Activated naive CD8-positive, alpha-beta T cell treated with anti-CD3 and anti-CD28 coated beads, Interleukin-2, amount 50 U/mL, for 24 hours (primary cell): ENCODE results near the gene PTPRN2.

Source experiments
- ATAC-seq: fragments of 150-1000 bp; cut with Tn5 transposase; one replicate; pipeline ENCODE4 v1.10.0; 2021
- DNase-seq: peaks from one replicate; pipeline ENCODE4 v3.0.0; 2021
- H3K27ac Mint-ChIP-seq: one replicate; pipeline ENCODE4 v1.8.0; 2021; ENCODE audit warnings: mild to moderate bottlenecking, mixed read lengths
- H3K27me3 Mint-ChIP-seq: one replicate; pipeline ENCODE4 v1.8.0; 2021; ENCODE audit warnings: mixed read lengths
- H3K36me3 Mint-ChIP-seq: one replicate; pipeline ENCODE4 v1.8.0; 2021; ENCODE audit warnings: low read depth, mixed read lengths
- H3K4me1 Mint-ChIP-seq: one replicate; pipeline ENCODE4 v1.8.0; 2021; ENCODE audit warnings: mixed read lengths
- H3K4me3 Mint-ChIP-seq: one replicate; pipeline ENCODE4 v1.8.0; 2021; ENCODE audit warnings: mild to moderate bottlenecking, moderate library complexity, mixed read lengths
- H3K9me3 Mint-ChIP-seq: one replicate; pipeline ENCODE4 v1.8.0; 2021; ENCODE audit warnings: mixed read lengths

Gene PTPRN2

DNA sequence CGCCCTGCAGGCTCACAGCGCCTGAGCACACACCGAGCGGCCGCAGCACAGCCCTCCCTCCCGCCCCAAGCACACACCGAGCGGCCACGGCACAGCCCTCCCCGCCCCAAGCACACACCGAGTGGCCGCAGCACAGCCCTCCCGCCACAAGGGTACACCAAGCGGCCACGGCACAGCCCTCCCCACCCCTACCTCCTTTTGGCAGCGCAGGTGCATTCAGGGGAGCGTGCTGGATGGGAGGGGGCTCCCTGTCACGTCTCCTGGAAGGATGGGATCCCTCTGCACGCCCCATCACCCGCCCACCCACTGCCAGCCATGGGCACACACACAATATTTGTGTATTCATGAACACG is 768.2 kb downstream of the PTPRN2 start:
- no peak for ATAC-seq
- H3K4me1 Mint-ChIP-seq, result no peaks in the 10 kb centered on the region

DNA sequence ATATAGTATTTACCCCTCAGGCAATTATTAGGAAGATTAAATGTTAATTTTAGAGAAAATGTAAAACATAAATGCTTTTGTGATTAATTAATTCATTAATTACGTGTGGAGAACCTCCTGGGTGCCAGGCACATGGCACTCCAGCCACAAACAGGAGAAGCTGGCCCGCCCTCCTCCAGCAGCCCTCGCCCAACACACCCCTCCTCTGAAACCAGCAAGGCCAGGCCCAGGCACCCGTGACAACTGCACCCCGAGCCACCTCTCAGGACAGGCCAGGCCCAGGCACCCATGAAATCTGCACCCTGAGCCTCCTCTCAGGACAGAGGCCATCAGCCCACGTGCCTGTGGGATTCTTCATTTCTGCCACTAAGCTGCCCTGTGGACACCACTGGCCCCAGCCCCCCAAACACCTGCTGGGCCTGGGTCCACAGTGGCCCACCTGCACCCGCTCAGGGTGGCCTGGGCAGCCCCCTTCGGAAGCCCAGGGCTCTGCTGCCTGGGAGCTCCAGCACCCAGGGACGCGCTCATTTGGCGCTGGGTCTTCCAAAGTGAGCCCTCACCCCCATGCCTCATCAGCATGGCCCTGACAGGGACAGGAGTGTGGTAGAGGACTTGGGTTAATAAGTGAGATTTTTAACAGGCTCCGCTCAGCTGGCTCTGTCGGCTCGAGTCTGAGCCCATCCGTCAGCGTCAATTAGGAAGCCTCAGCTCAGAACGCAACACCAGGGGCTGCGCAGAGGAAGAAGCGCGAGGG is 768.7 kb downstream of the PTPRN2 start:
- Mint-ChIP-seq H3K36me3 (no peaks in the 10 kb centered on the region), H3K27ac (no peak overlapping the region), H3K27me3 (peaks cover 3% of the 10 kb centered on the region), H3K9me3 (no peaks in the 10 kb centered on the region), H3K4me1 (no peaks in the 10 kb centered on the region), H3K4me3 (no peak overlapping the region)
- DNase-seq, result no peak
- no peak for ATAC-seq

More for the DNA sequence above, 768.2 kb downstream of the PTPRN2 start:
- peaks cover 3% of the 10 kb centered on the region for H3K27me3 Mint-ChIP-seq
- no peaks in the 10 kb centered on the region for H3K36me3 Mint-ChIP-seq
- no peak overlapping the region for H3K27ac Mint-ChIP-seq
- DNase-seq, result no peak
- no peaks in the 10 kb centered on the region for H3K9me3 Mint-ChIP-seq
- H3K4me3 Mint-ChIP-seq, result no peak overlapping the region

DNA sequence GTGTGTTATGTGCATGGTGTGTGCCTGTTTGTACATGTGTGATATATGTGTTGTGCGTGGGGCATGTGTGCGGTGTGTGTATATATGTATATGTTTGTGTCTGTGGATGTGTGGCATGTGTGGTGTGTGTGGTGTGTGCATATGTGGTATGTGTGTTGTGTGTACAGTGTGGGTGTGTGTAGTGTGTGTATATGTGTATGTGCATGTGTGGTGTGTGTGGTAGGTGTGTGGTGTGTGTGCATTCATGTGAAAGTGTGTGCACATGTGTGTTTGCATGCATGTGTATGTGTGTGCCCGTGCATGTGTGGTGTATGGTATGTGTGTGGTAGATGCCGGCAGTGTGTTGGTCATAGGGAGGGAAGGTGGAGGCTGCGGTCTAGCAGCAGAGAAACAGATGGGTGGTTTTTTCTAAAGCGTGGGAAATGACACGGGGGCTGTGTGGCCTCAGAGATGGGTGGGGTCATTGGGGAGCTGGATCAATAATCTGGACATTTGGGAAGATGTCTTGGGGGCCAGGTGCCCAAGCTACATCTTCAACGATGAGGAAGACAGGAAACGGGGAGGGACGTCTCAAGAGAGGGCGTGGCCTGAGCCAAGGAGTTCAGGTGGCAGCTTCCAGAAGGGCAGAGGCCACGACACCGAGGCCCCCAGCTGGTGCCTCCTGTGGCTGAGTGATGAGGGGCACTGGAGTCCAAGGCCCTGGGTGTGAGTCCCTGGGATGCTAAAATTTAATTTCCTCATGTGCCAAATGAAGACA is 769.5 kb downstream of the PTPRN2 start:
- Mint-ChIP-seq H3K4me1 (no peaks in the 10 kb centered on the region), H3K4me3 (no peak overlapping the region), H3K9me3 (no peaks in the 10 kb centered on the region), H3K27ac (no peak overlapping the region), H3K27me3 (peaks cover 3% of the 10 kb centered on the region), H3K36me3 (no peaks in the 10 kb centered on the region)
- DNase-seq (no peak), ATAC-seq (no peak)

GRCh38 chr7:157817433-157817832 is 770.2 kb downstream of the PTPRN2 start:
- no peak for DNase-seq
- H3K27me3 Mint-ChIP-seq, result peaks cover 3% of the 10 kb centered on the region
- no peaks in the 10 kb centered on the region for H3K9me3 Mint-ChIP-seq
- no peak overlapping the region for H3K27ac Mint-ChIP-seq
- no peaks in the 10 kb centered on the region for H3K4me1 Mint-ChIP-seq
- H3K36me3 Mint-ChIP-seq, result no peaks in the 10 kb centered on the region
- H3K4me3 Mint-ChIP-seq, result no peak overlapping the region
- no peak for ATAC-seq

GRCh38 chr7:157816526-157817250 is 770.9 kb downstream of the PTPRN2 start:
- no peaks in the 10 kb centered on the region for H3K9me3 Mint-ChIP-seq

DNA sequence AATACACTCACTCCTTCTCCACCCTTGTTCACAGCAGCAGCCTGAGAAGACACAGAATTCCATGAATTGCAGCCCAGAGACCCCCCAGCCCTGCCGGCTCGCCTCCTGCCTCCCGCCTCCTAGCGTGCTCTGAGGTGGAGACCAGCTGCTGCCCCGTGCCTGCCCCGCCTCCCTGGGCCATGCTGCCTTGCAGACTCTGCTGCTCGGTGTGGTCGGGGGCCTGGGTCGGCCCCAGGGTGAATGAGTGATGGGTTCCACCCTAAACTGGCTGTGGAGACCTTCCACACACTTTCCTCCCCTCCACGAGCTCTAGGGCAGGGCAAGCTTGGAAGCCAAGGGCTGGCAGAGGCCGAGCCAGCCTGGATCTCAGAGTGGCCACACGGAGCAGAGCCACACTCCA is 771.5 kb downstream of the PTPRN2 start:
- no peaks in the 10 kb centered on the region for H3K4me1 Mint-ChIP-seq

More at GRCh38 chr7:157816526-157817250, 770.9 kb downstream of the PTPRN2 start:
- no peak for ATAC-seq
- H3K27me3 Mint-ChIP-seq, result peaks cover 3% of the 10 kb centered on the region
- H3K36me3 Mint-ChIP-seq, result no peaks in the 10 kb centered on the region
- no peak for DNase-seq
- H3K4me3 Mint-ChIP-seq, result no peak overlapping the region
- no peaks in the 10 kb centered on the region for H3K4me1 Mint-ChIP-seq
- H3K27ac Mint-ChIP-seq, result no peak overlapping the region

GRCh38 chr7:157815706-157816022 is 772.0 kb downstream of the PTPRN2 start:
- no peak for ATAC-seq
- Mint-ChIP-seq H3K4me3 (no peak overlapping the region), H3K27ac (no peak overlapping the region), H3K4me1 (no peaks in the 10 kb centered on the region), H3K9me3 (no peaks in the 10 kb centered on the region), H3K27me3 (peaks cover 3% of the 10 kb centered on the region), H3K36me3 (no peaks in the 10 kb centered on the region)
- no peak for DNase-seq

More for the DNA sequence above, 771.5 kb downstream of the PTPRN2 start:
- no peaks in the 10 kb centered on the region for H3K9me3 Mint-ChIP-seq
- H3K4me3 Mint-ChIP-seq, result no peak overlapping the region
- DNase-seq (no peak), ATAC-seq (no peak)
- H3K36me3 Mint-ChIP-seq, result no peaks in the 10 kb centered on the region
- H3K27me3 Mint-ChIP-seq, result peaks cover 3% of the 10 kb centered on the region
- H3K27ac Mint-ChIP-seq, result no peak overlapping the region

GRCh38 chr7:157814931-157815705 is 772.5 kb downstream of the PTPRN2 start:
- Mint-ChIP-seq H3K4me3 (no peak overlapping the region), H3K9me3 (no peaks in the 10 kb centered on the region), H3K4me1 (no peaks in the 10 kb centered on the region), H3K27me3 (peaks cover 3% of the 10 kb centered on the region), H3K36me3 (no peaks in the 10 kb centered on the region), H3K27ac (no peak overlapping the region)
- ATAC-seq (no peak), DNase-seq (no peak)

DNA sequence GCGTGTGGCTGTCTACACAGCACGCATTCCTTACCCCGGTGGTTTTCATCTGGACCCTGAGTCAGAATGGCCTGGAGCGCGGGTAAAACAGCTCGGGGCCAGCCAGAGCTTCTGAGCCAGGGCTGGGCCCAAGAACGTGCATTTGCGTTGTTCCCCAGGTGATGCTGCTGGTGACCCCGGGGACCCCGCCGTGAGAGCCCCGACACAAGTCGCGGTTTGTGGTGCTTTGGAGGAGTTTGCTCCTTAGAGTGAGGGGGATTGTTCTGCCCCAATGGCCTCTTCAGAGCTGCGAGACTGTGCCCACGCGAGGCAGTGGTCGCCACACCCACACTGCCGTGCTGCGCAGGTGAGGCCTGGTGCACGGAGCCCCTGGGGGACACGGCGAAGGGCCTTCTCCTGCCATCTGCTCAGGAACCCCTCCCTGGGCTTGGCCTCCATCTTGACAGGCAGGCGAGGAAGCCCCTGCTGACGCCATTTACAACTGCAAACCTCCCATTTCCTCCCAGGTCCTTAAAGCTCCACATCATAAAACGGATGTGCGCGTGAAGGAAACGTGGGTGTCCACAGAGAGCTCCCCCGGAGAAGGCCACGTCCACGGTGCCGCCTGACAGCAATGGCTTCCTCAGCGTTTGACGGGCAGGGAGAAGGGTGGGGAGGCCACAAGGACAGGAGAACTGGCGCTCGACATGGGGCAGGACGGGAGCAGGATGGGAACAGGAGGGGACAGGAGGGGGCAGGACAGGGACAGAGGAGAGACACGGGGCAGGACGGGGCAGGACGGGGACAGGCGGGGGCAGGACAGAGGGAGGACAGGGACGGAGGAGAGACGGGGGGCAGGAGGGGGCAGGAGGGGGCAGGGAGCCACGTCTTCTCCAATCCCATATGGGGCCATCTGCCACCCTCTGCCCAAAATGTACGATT is 773.6 kb downstream of the PTPRN2 start:
- H3K27ac Mint-ChIP-seq, result no peak overlapping the region
- ATAC-seq (no peak), DNase-seq (no peak)
- no peak overlapping the region for H3K4me3 Mint-ChIP-seq
- no peaks in the 10 kb centered on the region for H3K9me3 Mint-ChIP-seq
- H3K36me3 Mint-ChIP-seq, result no peaks in the 10 kb centered on the region
- peaks cover 3% of the 10 kb centered on the region for H3K27me3 Mint-ChIP-seq
- H3K4me1 Mint-ChIP-seq, result no peaks in the 10 kb centered on the region

DNA sequence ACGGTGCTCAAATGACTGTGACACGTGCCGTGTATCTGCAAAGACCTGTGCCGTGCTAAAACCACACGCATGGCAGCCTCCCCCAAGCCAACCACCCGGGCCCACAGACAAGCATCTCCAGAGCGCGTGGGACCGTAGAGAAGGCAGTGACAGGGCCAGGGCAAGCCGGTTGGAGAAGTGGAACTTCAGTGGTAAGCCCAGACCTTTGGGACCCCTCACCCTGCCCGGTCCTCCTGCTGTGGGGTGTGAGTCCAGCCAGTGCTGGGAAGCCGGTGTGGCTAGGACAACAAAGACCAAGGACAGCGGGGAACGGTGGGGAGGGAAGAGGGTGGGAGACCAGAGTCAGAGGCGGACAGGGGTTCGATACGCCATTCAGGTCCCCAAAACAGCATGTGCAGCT is 774.6 kb downstream of the PTPRN2 start:
- Mint-ChIP-seq H3K4me1 (no peaks in the 10 kb centered on the region), H3K36me3 (no peaks in the 10 kb centered on the region), H3K9me3 (no peaks in the 10 kb centered on the region), H3K27me3 (peaks cover 2% of the 10 kb centered on the region), H3K4me3 (no peak overlapping the region), H3K27ac (no peak overlapping the region)
- no peak for DNase-seq
- ATAC-seq, result no peak

DNA sequence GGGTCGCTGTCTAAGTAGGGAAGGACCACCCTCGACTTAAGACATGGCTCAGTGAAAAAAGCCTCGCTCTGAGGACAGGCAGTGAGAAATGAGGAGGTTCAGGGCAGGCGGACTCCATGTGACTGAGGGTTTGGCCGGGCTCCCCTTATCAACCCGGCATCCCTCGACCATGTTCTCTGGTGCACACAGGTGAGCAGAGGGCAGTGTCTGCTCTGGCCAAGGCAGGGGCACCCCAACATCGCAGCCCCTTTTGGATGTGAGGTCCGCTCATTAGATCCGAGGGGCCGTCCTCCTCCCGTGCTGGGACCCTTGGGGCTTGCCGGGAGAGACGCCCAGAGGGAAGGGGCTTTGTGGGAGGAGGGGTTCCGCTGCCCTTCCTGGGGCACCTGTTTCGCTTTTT is 775.7 kb downstream of the PTPRN2 start:
- H3K27me3 Mint-ChIP-seq, result no peaks in the 10 kb centered on the region
- no peak overlapping the region for H3K27ac Mint-ChIP-seq
- DNase-seq (no peak), ATAC-seq (no peak)
- no peak overlapping the region for H3K4me3 Mint-ChIP-seq
- no peaks in the 10 kb centered on the region for H3K36me3 Mint-ChIP-seq
- H3K9me3 Mint-ChIP-seq, result no peaks in the 10 kb centered on the region
- no peaks in the 10 kb centered on the region for H3K4me1 Mint-ChIP-seq

DNA sequence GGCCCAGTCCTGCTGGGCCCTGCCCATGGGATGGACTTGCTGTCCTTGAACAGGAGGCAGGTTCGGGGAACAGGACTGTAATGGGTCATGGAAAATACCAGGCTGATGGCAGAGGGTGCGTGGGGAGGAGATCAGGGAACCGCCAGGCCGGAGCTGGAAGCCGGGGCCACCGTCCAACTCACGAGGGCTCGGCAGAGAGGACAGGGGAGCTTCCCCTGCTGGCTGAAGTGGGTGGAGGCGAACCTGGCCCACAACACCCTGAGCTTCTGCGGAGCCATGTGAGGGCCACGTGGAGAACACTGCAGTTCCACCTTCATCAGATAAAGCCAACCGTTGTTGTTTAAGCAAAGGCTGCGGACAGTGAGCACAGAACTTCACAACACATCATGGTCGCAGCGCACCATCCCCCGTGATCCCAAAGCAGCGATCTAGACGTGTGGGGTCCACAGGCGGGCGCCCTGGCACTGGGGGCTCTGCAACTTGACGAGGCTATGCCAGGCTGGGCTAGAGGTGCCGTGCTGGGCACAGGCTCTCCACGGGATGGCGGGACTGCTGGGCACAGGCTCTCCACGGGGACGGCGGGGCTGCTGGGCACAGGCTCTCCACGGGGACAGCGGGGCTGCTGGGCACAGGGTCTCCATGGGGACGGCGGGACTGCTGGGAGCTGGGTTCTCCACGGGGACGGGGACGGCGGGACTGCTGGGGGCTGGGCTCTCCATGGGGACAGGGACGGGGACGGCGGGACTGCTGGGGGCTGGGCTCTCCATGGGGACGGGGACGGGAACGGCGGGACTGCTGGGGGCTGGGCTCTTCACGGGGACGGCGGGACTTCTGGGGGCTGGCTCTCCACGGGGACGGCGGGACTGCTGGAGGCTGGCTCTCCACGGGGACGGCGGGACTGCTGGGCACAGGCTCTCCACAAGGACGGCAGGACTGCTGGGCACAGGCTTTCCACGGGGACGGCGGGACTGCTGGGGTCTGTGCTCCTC is 777.5 kb downstream of the PTPRN2 start:
- DNase-seq (no peak), ATAC-seq (no peak)
- H3K36me3 Mint-ChIP-seq, result no peaks in the 10 kb centered on the region
- H3K27me3 Mint-ChIP-seq, result no peaks in the 10 kb centered on the region
- H3K27ac Mint-ChIP-seq, result no peak overlapping the region
- no peaks in the 10 kb centered on the region for H3K4me1 Mint-ChIP-seq
- H3K4me3 Mint-ChIP-seq, result no peak overlapping the region
- H3K9me3 Mint-ChIP-seq, result no peaks in the 10 kb centered on the region
